NCI-H2107 (cell line): ENCODE data around the gene GPHN.
"Not testable (repeated sequence)": the region's sequence is repeated elsewhere in the genome, so short reads cannot be mapped to it uniquely, and the experiment has no call there.

Experiments
- DNase-seq: peaks from one replicate; lab custom pipeline; 2025; lab: John Stamatoyannopoulos, UW

The GPHN gene

DNA sequence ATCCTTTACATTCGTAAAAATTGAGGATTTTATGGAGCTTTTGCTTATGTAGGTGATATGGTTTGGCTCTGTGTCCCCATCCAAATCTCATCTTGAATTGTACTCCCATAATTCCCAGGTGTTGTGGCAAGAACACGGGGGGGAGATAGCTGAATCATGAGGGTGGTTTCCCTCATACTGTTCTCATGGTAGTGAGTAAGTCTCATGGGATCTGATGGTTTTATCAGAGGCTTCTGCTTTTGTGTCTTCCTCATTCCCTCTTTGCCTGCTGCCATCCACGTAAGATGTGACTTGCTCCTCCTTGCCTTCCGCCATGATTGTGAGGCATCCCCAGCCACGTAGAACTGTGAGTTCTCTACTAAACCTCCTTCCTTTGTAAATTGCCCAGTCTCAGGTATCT, 5.1 kb upstream of the GPHN start:
- not testable (repeated sequence) for DNase-seq

DNA sequence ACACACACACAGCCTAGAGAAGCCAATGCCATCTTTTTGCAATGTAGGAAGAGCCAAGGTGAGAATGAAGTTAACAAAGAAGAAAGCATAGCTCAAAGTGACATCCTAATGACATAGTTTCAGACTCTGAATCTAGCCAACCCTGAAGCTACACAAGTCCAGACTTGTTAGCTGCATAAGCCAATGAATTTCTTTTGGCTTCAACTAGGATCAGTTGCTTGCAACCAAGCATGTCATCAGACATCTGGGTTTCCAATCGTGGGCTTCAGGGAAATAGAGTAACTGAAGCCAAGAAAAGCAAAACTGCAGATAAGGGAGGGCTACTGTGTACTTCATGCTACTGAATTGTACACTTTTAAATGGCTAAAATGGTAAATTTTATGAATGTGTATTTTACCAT, 4.4 kb upstream of the GPHN start:
- DNase-seq = no peak

DNA sequence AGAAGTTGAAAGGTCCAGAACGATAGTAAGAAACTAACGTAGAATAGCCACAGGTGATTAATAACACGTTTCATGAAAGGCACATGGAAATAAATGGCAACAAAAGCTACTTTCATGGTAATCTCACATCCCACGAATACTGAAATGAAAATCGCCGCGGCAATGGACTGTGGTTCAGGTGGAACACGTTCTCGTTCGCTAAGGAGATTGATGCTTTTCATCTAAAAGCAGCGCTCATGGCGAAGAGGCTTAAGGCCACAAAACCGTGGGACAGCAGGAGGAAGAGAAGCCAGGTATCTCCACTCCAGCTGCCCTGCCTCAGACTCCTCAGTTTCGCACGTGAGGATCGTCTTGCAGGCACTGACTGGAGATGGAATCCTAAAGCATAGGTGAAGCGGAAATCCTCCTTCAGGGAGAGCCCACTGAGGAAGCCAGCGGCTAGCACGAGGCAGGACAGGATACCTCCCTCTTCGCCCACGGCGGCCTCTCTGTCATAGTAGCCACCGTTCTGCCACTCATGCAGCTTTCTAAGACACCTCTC, 696 bp upstream of the GPHN start:
- peak; percentile 76 for DNase-seq

DNA sequence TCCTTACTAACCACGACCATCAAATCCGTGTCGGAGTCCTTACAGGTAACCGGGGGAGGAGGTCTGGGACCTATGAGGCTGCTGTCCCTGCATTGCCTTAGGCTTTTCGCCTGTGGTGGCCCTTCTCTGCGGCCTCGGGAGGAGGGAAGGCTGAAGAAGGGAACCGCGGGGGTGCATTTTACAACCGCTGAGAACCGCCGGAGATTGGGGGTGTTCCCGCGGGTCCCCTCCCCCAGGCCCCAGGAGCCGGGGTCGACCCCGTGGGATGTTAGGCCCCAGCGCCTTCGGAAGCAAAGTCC, 549 bp downstream of the GPHN start:
- no peak for DNase-seq

DNA sequence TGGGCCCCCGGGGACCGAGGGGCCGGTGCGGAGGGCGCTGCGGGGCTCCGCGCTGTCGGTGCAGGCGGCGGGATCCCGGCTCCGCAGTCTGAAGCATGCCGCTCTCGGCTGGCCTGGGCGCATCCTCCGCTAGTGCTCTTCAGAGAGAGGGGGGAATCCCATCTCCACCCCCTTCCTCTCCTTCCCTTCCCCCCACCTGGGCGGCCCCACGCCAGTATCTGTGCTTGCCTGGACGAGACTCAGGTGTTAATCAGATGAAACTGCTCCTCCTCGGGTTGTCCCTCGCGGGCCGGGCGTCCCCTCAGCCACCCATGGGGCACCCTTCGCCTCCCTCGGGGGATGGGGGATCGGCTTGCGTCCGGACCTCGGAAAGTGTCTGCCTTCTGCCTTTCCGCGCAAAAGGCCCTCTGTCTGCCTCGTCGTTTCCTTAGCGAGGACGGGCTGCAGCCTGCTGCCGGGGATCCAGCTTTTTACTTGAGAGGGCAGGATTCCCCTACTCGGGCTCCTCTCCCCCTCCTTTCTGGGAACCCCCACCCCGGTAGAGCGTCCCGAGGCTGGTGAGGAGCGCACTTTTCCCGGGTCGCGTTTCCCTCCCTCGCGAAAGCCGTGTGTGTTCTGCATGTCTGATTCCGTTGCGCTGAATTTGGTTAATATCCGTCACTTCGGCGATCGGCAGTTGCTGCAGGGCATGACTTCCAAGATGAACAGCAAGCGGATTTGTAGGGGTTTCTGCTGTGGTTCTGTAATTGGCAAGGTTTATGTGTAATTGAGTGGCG, 1.1 kb downstream of the GPHN start:
- DNase-seq = peak; percentile 10

DNA sequence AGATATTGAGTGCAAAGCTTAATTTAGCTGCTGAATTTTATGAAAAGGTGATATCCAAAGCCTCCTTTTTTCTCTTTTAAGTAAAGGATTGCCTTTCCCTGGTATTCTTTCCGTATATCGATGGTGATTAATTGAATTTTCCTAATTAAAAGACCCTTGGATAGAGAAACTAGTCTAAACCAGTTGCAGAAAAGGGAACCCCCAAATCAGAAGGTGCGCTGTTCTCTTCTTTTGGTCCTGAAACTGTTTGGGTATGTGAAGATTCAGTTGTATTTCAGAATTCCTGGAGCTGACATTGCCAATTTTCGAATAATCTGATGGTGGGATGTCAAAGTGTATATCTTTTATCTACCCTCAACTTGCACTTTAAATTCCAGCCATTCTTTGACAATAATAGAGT, 1.9 kb downstream of the GPHN start:
- no peak for DNase-seq

DNA sequence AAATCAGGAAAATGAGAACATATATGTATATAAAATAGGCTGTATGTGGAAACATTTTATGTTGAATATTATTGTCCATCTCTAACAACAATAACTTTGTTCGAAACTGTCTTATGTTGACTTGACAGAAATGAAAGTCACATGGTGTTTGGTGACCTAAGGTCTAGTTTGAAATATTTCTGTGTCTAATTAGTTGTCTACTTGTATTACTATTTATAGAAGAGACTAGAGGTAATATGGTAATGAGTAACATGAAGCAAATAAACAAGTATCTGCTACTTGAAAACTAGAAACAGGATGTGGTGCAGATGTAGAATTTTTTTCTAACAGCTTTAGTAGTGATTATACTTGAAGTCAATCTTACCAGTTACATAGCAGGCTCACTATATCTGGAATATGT, 3.9 kb downstream of the GPHN start:
- no peak for DNase-seq

DNA sequence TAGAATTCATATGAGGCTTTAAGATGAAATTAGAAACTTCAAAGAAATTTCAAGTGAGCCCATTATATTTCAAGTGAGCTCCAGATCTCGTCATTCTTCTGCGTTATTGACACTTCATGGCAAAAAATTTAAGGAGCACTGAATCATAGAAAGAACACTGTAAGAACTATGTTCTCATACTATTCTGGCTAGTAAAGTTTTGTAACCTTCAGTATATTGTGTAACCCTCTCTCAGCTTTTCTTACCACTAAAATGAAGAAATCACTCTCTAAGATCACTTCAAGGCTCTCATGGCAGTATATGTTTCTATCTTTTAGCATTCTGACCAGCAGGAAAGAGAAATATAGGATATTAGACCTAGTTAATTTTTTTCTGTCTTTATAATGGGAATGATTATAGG, 6.3 kb downstream of the GPHN start:
- no peak for DNase-seq

DNA sequence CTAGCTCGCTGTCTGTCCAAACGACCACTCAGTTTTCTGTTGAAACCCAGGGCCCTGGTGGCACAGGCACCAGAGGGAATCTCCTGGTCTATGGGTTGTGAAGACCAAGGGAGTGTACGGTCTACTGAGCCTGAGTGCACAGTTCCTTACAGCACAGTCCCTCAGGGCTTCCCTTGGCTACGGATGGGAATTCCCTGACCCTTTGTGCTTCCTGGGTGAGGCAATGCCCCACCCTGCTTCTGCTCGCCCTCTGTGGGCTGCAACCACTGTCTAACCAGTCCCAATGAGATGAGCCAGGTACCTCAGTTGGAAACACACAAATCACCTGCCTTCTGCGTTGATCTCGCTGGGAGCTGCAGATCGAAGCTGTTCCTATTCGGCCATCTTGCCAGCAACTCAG, 22.6 kb downstream of the GPHN start:
- no peak for DNase-seq

DNA sequence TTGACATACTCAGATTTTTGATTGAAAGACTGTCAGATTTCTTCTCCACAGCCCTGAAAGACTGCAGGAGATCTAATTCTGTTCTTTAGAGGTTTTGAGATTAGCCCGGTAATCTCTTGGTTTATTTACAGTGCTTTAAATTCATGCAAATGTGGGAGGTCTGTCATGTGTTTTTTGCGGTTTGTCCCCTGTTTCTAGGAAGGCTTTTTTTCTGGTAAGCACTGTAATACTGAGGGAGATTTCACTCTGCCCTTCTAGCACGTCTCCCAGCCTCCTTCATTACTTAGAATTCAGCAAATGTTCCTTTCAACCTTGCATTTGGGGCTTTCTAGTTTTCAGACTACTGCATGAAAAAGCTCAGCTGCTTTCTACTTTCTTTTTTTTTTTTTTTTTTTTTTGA, 31.1 kb downstream of the GPHN start:
- DNase-seq = no peak

DNA sequence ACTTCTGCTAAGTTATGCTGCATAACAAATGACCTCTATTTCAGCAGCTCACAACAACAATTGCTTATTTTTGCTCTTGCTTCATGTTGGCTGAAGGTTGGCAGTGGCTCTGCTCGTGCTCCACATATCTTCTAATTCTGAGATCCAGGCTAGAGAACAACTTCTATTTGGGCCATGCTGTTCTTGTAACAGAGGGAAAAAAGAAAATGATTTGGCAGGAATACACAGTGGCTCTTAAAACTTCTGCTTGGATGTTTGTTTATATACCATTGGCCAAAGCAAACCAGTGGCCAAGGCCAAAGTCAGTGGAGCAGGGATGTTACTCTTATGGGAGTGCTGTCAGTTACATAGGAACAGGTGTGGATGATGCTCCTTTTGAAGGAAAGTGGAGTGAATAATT, 32.1 kb downstream of the GPHN start:
- DNase-seq = no peak

DNA sequence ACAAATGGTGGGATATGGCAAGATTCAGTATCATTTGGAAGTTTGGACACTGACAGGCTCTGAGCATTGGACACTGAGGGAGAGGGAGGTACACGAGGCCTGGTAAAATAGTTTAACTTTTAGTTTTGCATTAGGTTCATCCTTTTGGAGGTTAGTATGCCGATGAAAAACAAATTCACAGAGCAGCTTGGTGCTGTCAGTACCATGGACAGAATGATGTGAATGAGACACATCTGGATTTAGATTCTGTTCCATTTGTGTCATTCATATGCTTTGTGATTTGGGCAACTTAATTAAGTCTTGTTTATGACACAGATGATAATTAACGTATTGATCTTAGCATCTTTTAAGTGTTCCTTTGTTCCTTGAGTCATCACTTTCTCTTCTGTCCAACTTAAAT, 33.7 kb downstream of the GPHN start:
- DNase-seq = no peak

DNA sequence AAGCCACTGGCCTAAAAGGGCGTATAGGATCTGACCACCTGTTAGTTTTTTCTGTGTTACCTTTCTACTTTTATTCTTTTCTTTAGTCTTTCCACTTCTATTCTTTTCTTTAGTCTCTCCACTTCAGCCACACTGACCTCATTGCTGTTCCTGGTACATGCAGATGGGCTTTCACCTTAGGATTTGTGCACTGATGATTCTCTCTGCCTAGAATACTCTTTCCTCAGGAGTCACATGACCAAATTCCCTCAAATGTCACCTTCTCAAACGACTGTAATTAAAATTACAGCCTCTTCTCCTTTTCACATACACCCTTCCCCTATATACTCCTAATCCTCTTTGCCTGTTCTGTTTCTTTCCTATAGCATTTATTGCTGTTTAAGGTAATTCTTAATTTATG, 36.0 kb downstream of the GPHN start:
- DNase-seq = no peak

DNA sequence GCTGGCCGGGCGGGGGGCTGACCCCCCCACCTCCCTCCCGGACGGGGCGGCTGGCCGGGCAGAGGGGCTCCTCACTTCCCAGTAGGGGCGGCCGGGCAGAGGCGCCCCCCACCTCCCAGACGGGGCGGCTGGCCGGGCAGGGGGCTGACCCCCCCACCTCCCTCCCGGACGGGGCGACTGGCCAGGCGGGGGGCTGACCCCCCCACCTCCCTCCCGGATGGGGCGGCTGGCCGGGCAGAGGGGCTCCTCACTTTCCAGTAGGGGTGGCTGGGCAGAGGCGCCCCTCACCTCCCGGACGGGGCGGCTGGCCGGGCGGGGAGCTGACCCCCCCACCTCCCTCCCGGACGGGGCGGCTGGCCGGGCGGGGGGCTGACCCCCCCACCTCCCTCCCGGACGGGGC, 37.2 kb downstream of the GPHN start:
- DNase-seq = not testable (repeated sequence)

DNA sequence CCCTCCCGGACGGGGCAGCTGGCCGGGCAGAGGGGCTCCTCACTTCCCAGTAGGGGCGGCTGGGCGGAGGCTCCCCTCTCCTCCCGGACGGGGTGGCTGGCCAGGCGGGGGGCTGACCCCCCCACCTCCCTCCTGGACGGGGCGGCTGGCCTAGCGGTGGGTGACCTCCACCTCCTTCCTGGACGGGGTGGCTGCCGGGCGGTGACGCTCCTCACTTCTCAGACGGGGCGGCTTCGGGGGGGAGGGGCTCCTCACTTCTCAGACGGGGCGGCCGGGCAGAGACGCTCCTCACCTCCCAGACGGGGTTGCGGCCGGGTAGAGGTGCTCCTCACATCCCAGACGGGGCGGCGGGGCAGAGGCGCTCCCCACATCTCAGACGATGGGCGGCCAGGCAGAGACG, 37.8 kb downstream of the GPHN start:
- DNase-seq = not testable (repeated sequence)

DNA sequence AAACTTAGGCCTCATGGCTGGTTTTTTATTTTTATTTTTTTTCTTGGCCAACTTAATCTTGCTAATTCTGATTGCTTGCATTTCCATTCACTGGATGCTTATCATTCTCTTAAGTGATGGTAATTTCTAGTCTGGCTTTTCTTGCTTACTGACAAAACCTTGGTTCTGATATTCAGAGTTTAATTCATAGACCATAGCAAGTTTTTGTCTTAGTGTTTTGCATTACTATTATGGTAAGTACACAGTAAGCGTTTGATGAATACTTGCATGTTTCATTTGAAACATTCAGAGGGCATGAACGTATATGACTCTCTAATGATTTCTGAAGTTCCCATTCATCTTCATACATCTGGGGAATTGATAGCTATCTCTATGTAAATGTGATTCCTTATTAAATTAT, 55.8 kb downstream of the GPHN start:
- DNase-seq = no peak

DNA sequence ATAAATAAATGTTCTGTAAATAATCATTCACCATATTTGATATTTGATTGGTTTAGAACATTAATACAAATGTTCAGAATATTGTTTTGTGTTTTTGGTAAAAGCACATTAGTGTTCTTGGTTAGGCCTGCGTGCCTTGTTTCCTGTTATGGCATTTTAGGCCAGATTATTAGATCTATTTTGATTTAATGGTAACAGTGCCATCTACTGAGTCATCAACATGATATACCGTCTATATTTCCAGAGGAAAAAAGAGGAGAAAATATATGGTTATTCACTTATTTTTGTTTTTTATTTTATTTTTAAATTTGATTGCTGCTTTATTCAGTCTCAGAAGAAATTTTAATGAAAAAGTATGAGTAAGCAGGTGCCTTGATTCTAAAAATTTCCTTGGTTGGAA, 60.3 kb downstream of the GPHN start:
- DNase-seq = no peak

DNA sequence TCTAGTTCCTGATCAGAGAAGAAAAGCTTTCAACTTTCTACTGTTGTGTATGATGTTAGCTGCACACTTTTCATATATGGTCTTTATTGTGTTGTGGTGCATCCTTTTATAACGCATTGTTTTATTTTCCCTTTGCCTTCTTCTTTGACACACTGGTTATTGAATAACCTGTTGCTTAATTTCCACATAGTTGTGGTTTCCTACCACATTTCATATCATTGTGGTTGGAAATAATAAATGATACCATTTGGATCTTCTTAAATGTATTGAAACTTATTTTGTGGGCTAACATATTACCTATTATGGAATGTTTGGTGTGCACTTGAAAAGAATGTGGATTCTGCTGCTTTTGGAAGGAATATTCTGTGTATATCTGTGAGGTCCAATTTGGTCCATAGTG, 64.9 kb downstream of the GPHN start:
- no peak for DNase-seq

DNA sequence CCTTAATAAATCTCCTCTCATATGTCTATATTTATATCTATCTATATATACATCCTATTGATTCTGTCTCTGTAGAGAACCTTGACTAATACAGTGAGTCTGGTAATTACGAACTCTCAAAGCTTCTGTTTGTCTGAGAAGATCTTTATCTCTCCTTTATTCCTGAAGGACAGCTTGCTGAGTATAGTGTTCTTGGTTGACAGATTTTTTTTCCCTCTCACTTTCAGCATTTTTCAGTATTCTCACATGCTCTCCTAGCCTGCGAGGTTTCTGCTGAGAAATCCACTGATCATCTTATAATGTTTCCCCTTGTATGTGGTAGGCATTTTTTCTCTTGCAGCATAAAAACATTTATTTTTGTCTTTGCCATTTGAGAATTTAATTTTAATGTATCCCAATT, 67.1 kb downstream of the GPHN start:
- no peak for DNase-seq

DNA sequence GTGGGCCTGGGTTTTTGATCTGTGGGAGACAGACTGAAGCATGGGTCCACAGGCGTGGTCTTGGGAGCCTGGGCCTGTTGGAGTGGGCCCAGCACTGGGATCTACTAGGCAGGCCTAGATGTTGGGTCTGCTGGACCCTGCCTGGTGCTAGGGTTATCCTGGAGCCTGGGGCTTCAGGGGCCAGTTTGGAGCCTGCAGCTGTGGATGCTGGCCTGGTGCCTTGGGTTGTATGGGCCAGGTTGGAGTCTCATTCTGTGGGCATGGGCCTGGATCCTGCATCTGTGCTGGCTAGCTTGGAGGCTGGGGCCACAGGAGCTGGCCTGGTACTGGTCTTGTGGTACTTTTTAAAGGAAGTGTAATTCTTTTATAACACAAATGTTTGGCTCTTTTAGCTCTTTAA, 68.0 kb downstream of the GPHN start:
- DNase-seq = no peak

DNA sequence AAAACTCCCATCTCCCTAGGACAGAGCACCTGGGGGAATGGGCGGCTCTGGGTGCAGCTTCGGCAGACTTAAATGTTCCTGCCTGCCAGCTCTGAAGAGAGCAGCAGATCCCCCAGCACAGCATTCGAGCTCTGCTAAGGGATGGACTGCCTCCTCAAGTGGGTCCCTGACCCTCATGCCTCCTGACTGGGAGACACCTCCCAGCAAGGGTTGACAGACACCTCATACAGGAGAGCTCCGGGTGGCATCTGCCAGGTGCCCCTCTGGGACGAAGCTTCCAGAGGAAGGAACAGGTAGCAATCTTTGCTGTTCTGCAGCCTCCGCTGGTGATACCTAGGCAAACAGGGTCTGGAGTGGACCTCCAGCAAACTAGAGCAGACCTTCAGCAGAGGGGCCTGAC, 79.8 kb downstream of the GPHN start:
- not testable (repeated sequence) for DNase-seq

DNA sequence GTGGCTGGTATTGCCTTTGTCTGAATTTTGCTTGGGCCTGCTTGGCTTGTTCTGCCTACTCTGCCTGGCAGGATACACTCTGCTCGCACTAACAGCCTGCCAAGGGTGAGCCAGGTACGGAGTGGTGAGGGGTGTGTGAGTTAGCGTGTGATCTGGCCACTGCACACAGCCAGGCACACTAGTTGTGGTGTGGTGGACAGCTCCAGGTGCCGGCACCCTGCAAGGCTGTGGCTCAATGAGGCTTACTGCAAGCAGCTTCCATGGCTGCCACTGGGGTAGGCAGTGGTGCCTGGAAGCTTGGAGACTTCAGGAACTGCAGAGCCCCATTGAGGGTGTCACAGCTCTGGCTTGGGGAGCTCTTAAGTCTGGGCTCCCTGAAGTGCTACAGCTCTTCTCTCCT, 87.4 kb downstream of the GPHN start:
- no peak for DNase-seq

DNA sequence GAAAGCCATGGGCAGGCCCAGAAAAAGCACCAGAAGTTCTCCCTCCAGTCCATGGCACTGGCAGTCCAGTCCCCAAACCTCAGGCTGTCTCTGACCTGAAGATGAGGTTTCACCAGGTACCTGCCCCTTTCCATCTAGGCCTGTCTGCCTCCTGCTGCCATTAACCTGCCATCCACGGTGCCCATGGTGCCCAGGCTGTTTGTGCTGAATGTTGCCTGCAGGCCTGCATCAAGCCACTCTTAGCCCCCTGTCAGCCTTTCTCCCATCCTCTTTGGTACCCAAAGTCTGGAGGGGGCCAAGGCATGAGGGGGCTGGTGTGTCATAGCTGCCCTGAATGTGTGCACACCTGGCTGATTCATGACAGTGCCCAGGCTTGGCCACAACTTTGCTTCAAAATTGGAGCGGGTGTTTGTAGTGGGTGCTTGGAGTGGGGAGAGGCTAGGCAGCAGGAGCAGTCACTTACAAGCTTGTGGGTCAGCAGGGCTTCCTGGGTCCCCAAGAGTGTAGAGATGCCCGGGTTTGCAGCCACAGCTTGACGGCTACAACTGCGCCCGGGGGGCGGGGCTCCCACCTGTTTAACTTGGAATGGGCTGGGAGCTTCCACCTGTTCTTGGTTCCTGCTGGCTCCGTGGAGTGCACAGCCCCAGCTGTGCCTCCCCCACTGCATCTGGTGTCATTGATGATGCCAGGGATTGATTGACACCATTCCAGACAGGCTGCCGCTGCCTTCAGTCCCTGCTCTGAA, 88.5 kb downstream of the GPHN start:
- no peak for DNase-seq

DNA sequence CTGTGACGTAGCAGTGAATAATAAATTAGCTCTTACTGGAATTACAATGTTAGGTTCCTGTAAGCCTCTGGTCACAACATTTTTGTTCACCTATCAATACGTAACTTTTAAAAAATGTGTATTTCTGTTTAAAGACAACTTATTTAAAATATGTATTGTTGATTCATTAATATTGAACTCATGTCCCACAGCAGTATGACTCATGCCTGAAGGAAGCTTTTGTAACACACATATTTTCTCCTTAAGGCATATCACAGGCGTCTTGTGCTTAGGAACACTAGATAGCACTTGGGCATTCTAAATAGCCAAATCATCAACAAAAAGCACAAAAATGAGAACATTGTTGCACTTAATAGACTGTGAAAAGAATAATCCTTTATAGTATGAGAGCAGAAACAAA, 92.5 kb downstream of the GPHN start:
- no peak for DNase-seq
